C1 segment of cervical spinal cord (tissue), 14 donors: ENCODE results near the gene FIBP.
"Not testable (repeated sequence)": the region's sequence is repeated elsewhere in the genome, so short reads cannot be mapped to it uniquely, and the experiment has no call there.

Experiments used
- DNase-seq, 14 donors: peaks; one replicate each; lab custom pipeline; 2025; lab: John Stamatoyannopoulos, UW

Gene FIBP

GRCh38 chr11:65849366-65849765 lies 38.9 kb downstream of the FIBP start:
- DNase-seq = no peak

GRCh38 chr11:65848693-65849092 lies 39.6 kb downstream of the FIBP start:
- DNase-seq = not testable (repeated sequence)

GRCh38 chr11:65847746-65848145 lies 40.5 kb downstream of the FIBP start:
- no peak for DNase-seq

GRCh38 chr11:65844231-65844872 lies 43.9 kb downstream of the FIBP start:
- no peak for DNase-seq

GRCh38 chr11:65843811-65844210 lies 44.5 kb downstream of the FIBP start:
- DNase-seq = no peak

GRCh38 chr11:65842144-65842543 lies 46.1 kb downstream of the FIBP start:
- DNase-seq = no peak

GRCh38 chr11:65834202-65834601 lies 54.1 kb downstream of the FIBP start:
- no peak for DNase-seq
